Neural progenitor cell (in vitro differentiated cells): ENCODE data around the gene CEP57.

ENCODE experiments used
- CTCF ChIP-seq: fragments of 200-600 bp; sonication (generic); IDR thresholded peaks from 2 replicates; pipeline ENCODE4 v1.5.1; 2017; ENCODE audit warnings: antibody characterized with exemption, mild to moderate bottlenecking
- EZH2 ChIP-seq: fragments of 200-600 bp; sonication (generic); IDR thresholded peaks from 2 replicates; pipeline ENCODE4 v1.6.1; 2017; ENCODE audit warnings: antibody characterized with exemption, mild to moderate bottlenecking, moderate library complexity

DNA sequence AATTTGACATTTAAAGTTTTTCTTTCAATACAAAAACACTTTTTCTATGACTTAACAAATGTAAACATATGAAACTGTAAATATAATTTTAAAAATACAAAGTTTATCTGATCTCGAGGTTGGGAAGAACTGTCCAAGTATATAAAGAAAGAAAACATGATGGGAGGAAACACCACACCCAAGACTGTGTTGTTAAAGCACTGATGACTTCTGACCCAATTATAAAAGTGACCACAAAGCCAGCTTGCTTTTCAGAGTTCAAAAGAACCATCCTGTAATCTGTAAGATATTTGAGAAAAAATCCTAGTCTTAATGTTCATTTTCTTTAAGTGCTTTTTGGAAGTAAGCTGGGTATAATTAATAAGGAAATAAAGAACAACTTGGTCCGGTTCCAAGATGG, 15.6 kb downstream of the CEP57 start:
- TF ChIP-seq CTCF, result no peak
- no peak for TF ChIP-seq EZH2
